Posterior cingulate gyrus (tissue), 11 donors: ENCODE data around the gene RACK1.
"Not testable (repeated sequence)": the region's sequence is repeated elsewhere in the genome, so short reads cannot be mapped to it uniquely, and the experiment has no call there.

Source experiments
- DNase-seq, 10 donors: peaks; one replicate each; pipeline versions ENCODE4 v3.0.0 to v3.0.0-alpha.2; 2020 to 2021; ENCODE audit warnings: mixed read lengths in 3 of 10
- intact Hi-C: fragments of 100-400 bp; cut with DNase I; formaldehyde crosslinking; loops from one replicate; pipeline ENCODE4 v1.15.1; 2023

The RACK1 gene

DNA sequence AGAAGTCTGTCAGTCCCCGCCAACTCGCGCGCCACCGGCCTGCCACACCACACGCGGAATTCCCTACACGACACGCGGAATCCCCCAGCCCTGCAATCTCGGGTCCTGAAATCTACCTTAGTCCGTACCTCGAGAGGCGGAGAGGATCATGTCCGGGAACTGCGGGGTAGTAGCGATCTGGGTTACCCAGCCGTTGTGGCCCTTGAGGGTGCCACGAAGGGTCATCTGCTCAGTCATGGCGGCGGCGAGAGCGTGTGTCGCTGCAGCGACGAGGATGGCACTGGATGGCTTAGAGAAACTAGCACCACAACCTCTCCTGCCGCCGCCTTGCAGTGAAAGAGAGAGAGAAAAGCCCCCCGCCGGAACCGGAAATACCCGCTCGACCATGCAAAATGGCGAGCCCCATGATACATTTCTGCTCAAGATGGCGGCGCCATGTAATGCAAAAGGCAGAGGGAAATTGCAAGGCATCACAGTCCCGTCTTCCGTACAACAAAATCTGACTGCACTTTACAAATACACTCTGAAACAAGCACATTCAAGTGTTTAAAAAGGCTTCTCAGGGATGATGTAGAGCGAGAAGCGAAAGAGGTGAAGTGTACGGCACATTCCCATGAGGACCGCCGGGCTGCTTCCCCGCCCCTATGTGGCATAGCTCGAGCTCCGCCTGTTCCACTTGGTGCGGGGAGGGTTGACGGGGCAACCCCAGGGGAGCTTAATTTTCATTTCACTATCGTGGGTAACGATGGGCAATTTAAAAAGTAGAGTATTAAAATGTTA, at the start of gene RACK1:
TSS of gene RACK1 (minus strand) at position 343 of the 780 bp plus-strand sequence. CDS start at position 237, 106 bp downstream.
- intact Hi-C loops: loop anchor here (1.0 to 2.0 kb wide), 2 partner anchors 17 to 20 kb away; partner anchors contain the start of genes TRIM41 and TRIM52
- DNase-seq: peak; percentile 84 to 98 (median 91)

DNA sequence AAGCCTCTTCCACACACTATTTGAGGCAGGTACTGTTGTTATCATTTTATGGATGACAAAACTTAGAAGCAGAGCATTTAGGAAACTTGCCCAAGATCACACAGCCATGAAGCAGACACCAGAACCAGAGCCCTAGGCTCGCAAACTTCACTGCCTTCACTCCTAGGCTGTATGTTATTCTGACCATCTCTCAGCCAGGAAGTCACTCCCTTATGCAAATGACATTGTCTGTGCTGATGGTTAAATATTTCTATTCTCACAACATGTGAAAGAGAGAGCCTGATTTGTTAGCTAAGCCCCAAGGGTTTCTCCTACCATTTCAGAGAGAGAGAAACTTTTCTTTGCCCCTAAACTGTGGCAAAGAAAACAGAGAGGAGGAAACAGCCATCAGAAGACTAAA, 43.6 kb upstream of the RACK1 start:
- intact Hi-C loops, DNase-seq: not testable (repeated sequence)

DNA sequence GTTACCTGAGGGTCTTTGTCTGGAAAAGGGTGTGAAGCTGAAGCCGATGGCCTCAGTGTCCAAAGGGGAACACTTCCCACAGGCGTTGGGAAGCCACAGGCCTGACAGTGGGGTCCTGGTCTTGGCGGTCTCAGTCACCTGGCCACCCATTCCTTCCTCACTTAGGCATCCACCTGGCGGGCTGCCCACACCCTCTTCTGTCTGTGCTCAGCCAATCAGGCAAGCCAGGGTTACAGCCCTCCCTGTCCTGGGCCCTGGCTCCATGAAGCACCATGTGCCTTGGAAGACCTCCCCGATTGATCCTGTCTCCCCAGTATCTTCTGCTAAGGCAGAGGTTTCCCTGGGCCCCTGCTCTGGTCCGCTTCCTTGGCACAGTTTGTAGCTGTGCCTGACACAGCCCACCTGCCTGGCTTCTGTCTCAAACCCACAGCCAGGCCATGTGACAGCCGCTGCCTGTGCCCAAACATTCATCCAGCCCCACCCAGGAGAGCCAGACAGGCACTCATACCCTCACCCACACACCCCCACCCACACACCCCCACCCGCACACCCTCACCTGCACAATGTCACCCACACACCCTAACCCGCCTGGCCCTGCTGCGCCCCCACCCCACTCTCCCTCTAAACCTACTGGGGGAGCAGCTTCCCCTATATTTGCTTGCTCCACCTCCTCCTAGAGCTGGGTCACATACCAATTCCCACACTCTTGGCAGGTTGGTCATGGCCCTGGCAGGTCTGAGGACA, 42.4 kb upstream of the RACK1 start:
- peak in 1 of 10 donors; percentile 81 for DNase-seq

DNA sequence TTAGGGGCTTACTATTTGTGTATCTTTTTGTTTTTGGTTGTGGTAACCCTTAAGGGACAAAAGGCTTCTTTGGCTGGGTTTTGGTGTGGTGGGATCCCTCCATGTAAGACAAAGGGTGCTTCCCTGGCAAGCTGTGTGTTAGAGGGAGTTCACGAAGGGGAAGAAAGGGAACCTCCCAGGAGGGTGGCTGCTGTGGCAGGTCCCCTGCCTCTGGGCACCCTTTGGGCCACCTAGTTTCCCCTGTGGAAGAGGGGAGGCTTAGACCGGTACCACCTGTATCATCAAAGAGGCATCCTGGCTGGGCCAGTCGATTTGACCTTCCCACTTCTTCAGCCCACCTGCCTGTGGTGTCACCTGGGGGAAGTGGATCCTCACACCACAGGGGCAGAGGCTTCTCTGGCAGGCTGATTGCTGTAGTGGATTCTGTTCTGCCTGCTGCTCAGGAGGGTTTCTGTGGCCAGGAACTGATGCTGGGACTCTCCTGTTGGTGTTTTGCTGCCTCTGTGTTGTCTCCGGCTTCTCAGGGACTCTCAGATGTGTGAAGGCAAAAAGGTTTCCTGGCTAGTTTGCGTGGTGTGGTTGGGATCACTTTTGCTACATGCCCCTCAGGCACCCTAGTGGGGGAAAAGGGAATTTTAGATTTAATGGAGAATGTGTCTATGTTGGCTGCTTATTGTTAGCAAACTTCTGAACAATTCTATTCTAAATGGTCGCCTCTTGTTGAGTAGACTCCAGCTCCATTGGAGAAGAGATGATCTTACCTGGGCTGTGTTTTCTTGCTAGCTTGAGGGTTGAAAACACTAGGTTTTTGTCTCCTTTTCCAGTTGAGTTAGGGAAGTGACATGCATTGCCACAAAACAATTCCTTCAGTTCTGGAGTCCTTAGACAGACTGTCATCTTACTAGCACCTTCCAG, 40.4 kb upstream of the RACK1 start:
- intact Hi-C loops, DNase-seq: not testable (repeated sequence)

More for the DNA sequence above, 42.4 kb upstream of the RACK1 start:
- intact Hi-C loops: not testable (repeated sequence)

DNA sequence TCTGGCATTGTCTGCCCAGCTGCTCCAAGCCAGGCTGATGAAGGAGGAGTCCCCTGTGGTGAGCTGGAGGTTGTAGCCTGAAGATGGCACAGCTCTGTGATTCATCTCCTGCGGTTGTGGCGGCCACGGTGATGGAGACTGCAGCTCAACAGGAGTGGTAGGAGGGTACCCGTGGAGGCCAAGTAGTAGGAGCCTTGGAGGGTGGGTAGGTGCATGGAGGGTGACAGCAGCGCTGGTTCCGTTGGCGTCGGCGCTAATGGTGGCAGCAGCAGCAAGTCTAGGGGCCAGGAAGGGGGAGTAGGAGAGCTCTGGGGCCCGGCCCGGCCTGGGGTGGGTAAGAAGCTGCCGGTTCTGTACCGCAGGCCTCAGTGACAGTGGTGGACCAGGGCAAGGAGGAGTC, 39.6 kb upstream of the RACK1 start:
- intact Hi-C loops: no loop called here
- peak in 2 of 10 donors; percentile 55 to 73 for DNase-seq

DNA sequence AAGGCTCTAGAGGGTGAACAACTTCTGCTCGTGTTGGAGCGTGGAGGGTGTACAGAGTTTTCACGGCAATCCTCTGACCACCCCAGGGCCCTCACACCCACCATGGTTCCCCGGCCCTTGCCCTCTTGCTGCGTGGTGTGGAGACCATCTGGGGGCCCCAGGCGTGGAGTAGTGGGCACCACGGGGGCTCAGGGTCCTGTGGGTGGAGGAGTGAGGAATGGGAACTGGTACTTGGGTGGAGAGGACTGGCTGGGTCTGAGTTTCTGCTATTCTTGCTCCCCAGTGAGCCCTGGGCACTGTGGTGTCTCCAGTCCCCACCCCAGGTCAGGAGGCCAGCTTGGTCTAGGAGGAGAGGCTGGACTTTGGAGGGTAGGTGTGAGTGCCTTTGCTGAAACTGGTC, 39.2 kb upstream of the RACK1 start:
- intact Hi-C loops: no loop called here
- DNase-seq: no peak

DNA sequence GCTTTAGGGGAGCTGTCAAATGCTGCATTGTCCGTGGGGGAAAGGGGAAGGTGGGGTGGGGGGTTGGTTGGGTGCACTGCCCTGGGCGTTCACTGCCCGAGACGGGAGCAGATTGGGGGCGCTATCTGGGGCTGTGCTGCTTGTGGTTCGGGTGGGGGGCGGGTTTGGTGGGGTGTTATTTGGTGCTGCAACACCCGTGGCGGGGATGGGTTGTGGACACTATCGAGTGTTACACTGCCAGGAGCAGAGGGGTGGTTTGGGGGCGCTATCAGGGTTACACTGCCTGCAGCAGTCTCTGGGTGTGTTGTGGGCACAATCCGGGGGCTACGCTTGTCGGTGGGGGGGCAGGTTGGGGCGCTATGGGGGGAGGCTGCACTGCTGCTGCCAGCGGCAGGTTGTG, 38.7 kb upstream of the RACK1 start:
- DNase-seq, intact Hi-C loops: not testable (repeated sequence)

DNA sequence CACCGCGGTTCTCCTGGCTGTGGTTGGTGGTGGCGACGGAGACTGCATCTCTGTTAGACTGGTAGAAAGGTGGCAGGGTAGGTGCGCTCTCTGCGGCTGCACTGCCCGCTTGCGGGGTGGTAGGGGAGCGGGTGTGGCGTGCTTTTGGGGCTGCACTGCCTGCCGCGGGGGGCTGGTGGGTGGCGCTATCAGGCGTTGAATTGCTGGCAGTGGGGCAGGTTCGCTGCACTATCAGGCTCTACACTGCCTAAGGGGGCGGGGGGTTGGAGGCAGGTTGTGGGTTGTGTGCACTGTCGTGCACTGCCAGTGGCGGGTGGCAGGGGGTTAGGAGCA, 38.2 kb upstream of the RACK1 start:
- DNase-seq: peak in 1 of 10 donors; percentile 57
- intact Hi-C loops: no loop called here

DNA sequence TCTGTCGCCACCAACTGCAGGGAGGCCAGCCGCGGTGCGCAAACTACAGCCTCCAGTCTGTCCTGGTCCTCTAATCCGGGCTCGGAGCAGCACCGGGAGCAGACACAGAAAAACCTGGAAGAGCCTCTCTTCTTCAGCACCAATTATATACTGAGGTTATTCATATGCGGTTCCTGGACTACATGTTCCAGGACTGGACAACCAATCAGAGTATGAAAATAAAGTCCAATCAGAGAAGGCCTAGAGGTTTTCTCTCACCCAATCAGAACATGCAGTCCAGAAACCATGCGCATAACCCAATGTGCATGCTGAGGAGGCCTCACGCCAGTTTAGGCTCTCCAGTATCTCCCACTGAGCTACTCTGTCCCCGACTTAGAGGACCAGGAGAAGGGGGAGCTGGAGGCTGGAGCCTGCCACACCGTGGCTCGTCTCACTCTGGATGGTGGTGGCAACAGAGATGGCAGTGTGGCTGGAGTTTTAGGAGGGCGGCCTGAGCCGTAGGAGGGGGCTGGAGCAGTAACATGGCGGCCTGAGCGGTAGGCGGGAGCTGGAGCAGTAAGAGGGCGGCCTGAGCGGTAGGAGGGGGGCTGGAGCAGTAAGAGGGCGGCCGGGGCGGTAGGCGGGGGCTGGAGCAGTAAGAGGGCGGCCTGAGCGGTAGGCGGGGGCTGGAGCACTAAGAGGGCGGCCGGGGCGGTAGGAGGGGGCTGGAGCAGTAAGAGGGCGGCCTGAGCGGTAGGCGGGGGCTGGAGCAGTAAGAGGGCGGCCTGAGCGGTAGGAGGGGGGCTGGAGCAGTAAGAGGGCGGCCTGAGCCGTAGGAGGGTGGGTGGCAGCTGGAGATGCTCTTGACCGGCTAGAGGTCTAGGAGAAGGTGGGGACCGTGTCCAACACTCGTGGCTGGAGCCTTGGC, 37.6 kb upstream of the RACK1 start:
- peak in 2 of 10 donors; percentile 74 for DNase-seq
- intact Hi-C loops: no loop called here

DNA sequence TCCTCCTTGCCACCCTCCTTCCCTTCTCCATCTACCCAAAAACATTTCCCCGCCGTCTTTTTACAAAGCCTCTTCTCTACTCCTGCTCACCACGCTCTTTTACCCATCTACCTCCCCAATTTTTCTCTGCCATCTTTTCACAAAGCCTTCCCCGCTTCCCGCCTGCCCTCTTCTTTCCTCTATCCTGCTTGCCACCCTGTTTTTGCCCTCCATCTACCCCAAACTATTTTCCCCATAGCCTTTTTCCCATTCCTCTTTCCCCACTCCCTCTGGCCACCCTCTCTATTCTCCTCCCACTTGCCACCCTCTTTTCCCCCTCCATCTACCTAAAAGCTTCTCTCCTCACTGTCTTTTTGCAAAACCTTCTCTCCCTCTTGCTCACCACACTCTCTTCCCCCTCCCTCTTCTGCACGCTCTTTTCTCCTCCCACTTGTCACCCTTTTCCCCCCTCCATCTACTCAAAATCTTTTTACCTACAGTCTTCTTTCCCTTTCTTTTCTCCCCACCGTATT, 36.6 kb upstream of the RACK1 start:
- intact Hi-C loops: no loop called here
- no peak for DNase-seq

DNA sequence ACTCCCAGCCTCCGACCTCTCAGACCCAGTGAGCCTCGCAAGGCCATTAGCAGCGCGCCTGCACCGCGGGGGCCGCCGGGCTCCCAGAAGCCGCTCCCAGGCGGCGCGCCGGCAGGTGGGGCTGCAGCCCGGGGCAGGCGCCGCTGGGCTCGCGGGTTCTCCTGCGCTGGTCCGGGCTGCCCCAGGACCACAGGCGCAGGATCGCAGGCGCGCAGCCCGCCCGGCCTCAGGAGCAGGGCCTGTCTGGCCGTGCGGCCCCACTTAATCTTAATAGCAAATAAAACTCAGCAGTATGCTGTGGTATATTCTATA, 29.7 kb upstream of the RACK1 start:
- not testable (repeated sequence) for DNase-seq

DNA sequence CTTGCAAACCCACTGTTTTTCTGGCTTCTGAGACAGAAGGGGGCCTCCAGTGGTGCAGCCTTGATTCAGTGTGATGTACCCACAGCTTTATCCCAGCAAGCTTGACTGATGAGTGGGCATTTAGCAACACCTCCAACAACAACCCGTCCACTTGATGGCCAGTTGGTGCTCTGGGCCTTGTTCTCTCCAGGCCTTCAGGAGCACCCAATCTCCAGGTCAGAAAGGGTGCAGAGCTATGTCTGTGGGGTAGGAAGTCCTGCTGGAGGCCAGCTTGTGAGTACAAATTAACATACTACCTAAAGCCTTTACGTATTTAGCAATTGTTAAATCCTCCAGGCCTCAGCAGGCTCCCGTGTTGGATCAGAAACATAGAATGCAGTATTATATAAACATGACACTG, 27.4 kb upstream of the RACK1 start:
- intact Hi-C loops: no loop called here
- no peak for DNase-seq

More for the DNA sequence above, 29.7 kb upstream of the RACK1 start:
- intact Hi-C loops: not testable (repeated sequence)

DNA sequence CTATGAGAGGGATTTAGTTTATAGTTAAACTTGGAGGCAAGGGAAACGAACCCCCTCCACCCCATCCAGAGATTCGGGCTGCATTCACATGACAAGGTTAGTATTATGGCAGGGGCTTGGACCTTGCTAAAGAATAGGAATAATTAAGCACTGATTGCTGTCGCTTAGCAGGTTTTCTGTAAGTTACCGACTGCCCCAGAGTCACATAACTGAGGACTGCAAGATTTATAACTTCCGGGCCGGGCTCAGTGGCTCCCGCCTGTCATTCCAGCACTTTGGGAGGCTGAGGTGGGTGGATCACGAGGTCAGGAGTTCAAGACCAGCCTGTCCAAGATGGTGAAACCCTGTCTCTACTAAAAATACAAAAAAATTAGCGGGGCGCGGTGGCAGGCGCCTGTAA, 24.2 kb upstream of the RACK1 start:
- not testable (repeated sequence) for DNase-seq

DNA sequence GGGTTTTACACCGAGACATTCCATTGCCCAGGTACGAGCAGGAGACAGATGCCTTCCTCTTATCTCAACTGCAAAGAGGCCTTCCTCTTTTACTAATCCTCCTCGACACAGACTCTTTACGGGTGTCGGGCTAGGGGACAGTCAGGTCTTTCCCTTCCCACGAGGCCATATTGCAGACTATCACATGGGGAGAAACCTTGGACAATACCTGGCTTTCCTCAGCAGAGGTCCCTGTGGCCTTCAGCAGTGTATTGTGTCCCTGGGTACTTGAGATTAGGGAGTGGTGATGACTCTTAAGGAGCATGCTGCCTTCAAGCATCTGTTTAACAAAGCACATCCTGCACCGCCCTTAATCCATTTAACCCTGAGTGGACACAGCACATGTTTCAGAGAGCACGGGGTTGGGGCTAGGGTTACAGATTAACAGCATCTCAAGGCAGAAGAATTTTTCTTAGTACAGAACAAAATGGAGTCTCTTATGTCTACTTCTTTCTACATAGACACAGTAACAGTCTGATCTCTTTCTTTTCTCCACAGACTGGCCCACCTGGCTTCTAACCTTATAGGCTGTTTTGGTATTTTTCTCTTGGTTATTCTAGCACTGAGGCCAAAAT, 23.7 kb upstream of the RACK1 start:
- intact Hi-C loops, DNase-seq: not testable (repeated sequence)

More for the DNA sequence above, 24.2 kb upstream of the RACK1 start:
- intact Hi-C loops: not testable (repeated sequence)

DNA sequence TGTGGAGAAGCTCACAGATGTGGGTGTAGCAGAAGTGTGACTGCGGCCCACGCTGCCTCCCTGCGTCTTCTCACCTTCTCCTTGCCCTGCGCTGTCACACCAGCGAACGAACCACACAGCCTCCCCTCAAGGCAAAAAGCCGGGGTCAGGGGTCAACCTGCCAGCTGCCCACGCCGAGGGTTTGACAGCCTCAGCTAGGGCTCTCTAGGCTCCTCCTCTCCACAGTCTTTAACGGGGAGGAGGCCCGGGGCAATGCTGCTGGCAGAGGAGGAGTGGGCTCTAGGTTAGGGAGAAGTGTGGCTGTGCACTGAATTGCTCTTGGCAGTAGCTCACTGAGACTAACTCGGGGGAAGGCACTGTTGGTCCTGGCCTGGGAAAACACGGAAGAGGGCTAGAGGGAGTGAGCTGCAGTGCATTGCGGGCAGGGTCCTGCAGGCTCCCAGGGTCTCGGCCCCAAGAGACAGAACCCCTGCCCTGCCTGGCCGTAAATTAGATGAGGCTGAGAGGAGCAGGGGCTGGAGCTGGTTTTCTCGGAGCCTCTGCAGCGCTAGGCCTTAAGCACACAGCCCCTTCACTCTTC, 21.5 kb upstream of the RACK1 start:
- peak in 1 of 10 donors; percentile 64 for DNase-seq
- intact Hi-C loops: no loop called here

DNA sequence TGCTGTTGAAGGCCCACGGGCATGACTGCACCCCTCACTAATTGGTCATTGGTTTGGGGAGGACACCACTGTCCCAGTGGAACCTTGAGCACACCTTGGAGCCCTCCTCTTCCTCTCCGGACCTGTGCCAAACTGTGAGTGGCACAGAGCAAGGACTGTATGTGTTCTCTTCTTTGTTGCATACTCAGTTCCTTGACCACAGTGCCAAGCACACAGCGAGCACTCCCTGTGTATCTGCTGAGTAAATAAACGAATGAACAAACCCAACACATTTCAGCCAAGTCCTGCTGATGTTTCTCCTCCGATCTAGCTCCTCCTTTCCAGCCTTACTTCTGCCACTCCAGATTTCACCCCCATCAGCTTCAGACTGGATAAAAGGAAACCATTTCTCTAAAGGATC, 19.9 kb upstream of the RACK1 start:
- no peak for DNase-seq
- intact Hi-C loops: loop anchor here (5.0 kb wide), 1 partner anchor 76 kb away; no protein-coding TSS in a partner anchor

DNA sequence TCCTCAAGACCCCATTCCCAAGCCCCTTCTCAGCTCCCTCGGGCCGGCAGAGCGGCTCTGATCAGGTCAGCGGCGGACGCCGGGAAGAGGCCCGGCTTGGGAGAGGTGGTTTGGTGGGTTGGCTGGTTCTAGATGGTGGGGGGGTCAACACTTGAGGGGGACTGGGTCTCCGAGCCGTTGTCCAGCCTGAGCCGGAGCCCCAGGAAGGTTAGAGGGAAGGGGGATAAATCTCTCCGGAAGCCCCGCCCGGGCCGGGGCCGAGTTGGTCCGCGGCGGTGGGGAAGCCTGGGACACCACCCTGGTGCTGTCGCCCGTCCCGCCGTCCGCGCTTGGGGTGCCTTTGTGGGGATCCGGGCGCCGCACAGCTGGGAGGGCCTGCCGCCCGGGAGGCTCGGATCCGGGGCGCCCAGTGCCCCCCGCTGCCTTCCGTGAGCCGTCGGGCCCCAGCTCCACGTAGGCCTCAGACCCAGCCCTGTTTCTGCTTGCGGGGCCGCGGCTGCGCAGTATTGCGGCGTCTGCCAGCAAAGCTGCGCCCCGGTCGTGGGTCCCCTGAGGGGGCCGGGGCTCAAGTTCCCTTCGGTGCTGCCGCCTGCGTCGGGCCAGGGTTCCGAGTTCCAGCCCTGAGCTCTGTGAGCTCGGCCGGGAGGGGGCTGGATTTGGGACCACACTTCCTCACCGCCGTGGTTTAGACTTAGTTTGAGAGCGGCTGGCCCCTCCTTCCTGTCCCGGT, 17.8 kb upstream of the RACK1 start:
- peak; percentile 45 to 94 (median 58) for DNase-seq
- intact Hi-C loops: loop anchor here (1.0 to 5.0 kb wide), 3 partner anchors 17 to 74 kb away; partner anchors contain the start of gene TRIM41
